Measurements from ENCODE around the gene AMPH.

DNA sequence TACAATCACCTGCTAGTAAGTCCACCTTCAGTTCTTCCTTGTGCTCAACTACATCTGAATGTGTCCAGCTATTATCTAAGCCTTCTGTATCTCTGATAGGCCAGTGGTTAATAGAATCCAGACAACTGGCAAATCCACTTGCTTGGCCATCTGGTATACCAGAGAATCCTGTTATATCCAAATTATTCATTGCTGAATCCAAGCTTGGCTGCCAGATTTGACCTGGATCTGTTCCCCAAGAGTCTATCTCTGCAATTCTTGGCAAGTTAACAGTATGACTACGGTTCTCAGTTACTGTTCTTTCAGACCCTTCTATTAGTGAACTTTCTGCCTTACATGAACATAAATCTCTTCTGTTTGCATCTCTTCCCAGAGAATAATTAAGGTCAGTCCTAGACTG, 203.1 kb downstream of the AMPH start:
- TF ChIP-seq POLR2A (IDR thresholded peaks at IDR 0.05; ENCODE audit: low read depth, low read length) (no peak), CTCF (conservative IDR thresholded peaks at IDR 0.05; ENCODE audit: low read depth, low read length) (no peak), RCOR1 (IDR thresholded peaks at IDR 0.05; ENCODE audit: insufficient replicate concordance, low read length) (no peak), RAD21 (IDR thresholded peaks at IDR 0.05; ENCODE audit: low read length) (no peak), BHLHE40 (IDR thresholded peaks at IDR 0.05; ENCODE audit: low read depth, low read length) (no peak), SMC3 (IDR thresholded peaks at IDR 0.05; ENCODE audit: low read depth, low read length) (no peak), CEBPB (IDR thresholded peaks at IDR 0.05; ENCODE audit: low read depth, low read length) (no peak), MAZ (IDR thresholded peaks at IDR 0.05; ENCODE audit: borderline replicate concordance, low read depth, low read length) (no peak), FOS (IDR thresholded peaks at IDR 0.05; ENCODE audit: low read depth, low read length) (no peak), RFX5 (IDR thresholded peaks at IDR 0.05; ENCODE audit: low read depth, low read length) (no peak), ELK1 (IDR thresholded peaks at IDR 0.05; ENCODE audit: borderline replicate concordance, low read depth, low read length) (no peak), CHD1 (IDR thresholded peaks at IDR 0.05; ENCODE audit: low read depth, low read length) (no peak), MAFK (IDR thresholded peaks at IDR 0.05; ENCODE audit: low read depth, low read length) (no peak)
